Fibroblast of skin of abdomen (primary cell): ENCODE data around the gene RFT1.

Experiments used
- DNase-seq: peaks from one replicate; pipeline ENCODE4 v3.0.0-alpha.2; 2013

The RFT1 gene

GRCh38 chr3:53149699-53150098 lies 19.5 kb upstream of the RFT1 start:
- no peak for DNase-seq

GRCh38 chr3:53149006-53149690 lies 18.9 kb upstream of the RFT1 start:
- DNase-seq: no peak

GRCh38 chr3:53147903-53148400 lies 17.7 kb upstream of the RFT1 start:
- no peak for DNase-seq

- no peak for DNase-seq
These were observed 17.1 kb upstream of the RFT1 start for GRCh38 chr3:53147151-53147902.

- no peak for DNase-seq
These were observed 16.2 kb upstream of the RFT1 start for GRCh38 chr3:53146319-53146891.

- no peak for DNase-seq
These were observed 15.5 kb upstream of the RFT1 start for GRCh38 chr3:53145713-53146080.

- no peak for DNase-seq
These were observed 14.9 kb upstream of the RFT1 start for GRCh38 chr3:53144862-53145712.

- DNase-seq: no peak
These were observed 14.2 kb upstream of the RFT1 start for GRCh38 chr3:53144446-53144845.

GRCh38 chr3:53142986-53143385 lies 12.8 kb upstream of the RFT1 start:
- DNase-seq: no peak

GRCh38 chr3:53140847-53141845 lies 10.9 kb upstream of the RFT1 start:
- peak; percentile 64 for DNase-seq

- DNase-seq: no peak
These were observed 9.9 kb upstream of the RFT1 start for GRCh38 chr3:53139906-53140846.

GRCh38 chr3:53137835-53138446 lies 7.7 kb upstream of the RFT1 start:
- no peak for DNase-seq

- no peak for DNase-seq
These were observed 7.0 kb upstream of the RFT1 start for GRCh38 chr3:53137221-53137620.

GRCh38 chr3:53134631-53135232 lies 4.5 kb upstream of the RFT1 start:
- peak; percentile 58 for DNase-seq

GRCh38 chr3:53132347-53132746 lies 2.1 kb upstream of the RFT1 start:
- no peak for DNase-seq

- no peak for DNase-seq
These were observed 861 bp upstream of the RFT1 start for GRCh38 chr3:53131096-53131495.

- DNase-seq: no peak
These were observed 891 bp downstream of the RFT1 start for GRCh38 chr3:53129344-53129743.

- no peak for DNase-seq
These were observed 3.6 kb downstream of the RFT1 start for GRCh38 chr3:53126601-53127000.

GRCh38 chr3:53123953-53124352 lies 6.3 kb downstream of the RFT1 start:
- no peak for DNase-seq
